HCT116 (cell line): ENCODE measurements around the gene PI4KA. TPM values are rescaled to one million over a fixed set of nuclear protein-coding genes. Genes with fewer than 3 reads are reported as not detected.
"Not testable (repeated sequence)": the region's sequence is repeated elsewhere in the genome, so short reads cannot be mapped to it uniquely, and the experiment has no call there.

ENCODE experiments used
- ATAC-seq: fragments of 200-7000 bp; cut with Tn5 transposase; 2 replicates; pipeline ENCODE4 v1.9.1; 2020; ENCODE audit warnings: mild to moderate bottlenecking, moderate library complexity
- BruUV-seq: library from RNA; stranded (reverse); fragments of 400-500 nt; replicated peaks from 2 replicates; lab custom pipeline; 2021; lab: Mats Ljungman, UMichigan
- CTCF ChIA-PET: fragments of 300-600 bp; sonication (Branson Sonifier 250); formaldehyde crosslinking; loops from one replicate; lab custom pipeline; 2021; ENCODE audit warnings: antibody characterized with exemption; lab: Charles Lee
- POLR2A ChIA-PET: fragments of 300-600, 350-600 bp; sonication (Branson Sonifier 250); formaldehyde crosslinking; loops from one replicate; lab custom pipeline; 2021; ENCODE audit warnings: antibody characterized with exemption; lab: Charles Lee
- RAD21 ChIA-PET, 2 experiments: fragments of 300-600 bp; sonication (Branson Sonifier 250); formaldehyde crosslinking; loops; one replicate each; lab custom pipeline; 2023; ENCODE audit warnings: low total read pairs in 2 of 2; ENCODE audit not compliant: uncharacterized antibody in 2 of 2, unreplicated experiment in 2 of 2, low non-redundant PET in 1 of 2; lab: Charles Lee
- DNase-seq: peaks from one replicate; pipeline ENCODE4 v3.0.0-alpha.2; 2010; ENCODE audit warnings: low read depth, low spot score
- H2AFZ ChIP-seq: fragments of 200-600 bp; shearing (Covaris generic), sonication (generic); 2 replicates; pipeline ENCODE4 v1.6.1; 2017; ENCODE audit warnings: low read depth, mixed run types, mixed read lengths, antibody characterized with exemption, low read length; ENCODE audit not compliant: poor library complexity, severe bottlenecking
- H3K27ac ChIP-seq: 2 replicates; pipeline ENCODE4 v1.5.1; 2012; ENCODE audit warnings: low read depth, low read length
- H3K27me3 ChIP-seq: fragments of 200-600 bp; sonication (generic); 2 replicates; pipeline ENCODE4 v1.6.1; 2016; ENCODE audit warnings: mixed run types, low read length, mixed read lengths; ENCODE audit not compliant: insufficient read depth
- H3K36me3 ChIP-seq, 2 experiments: fragments of 200-500 bp in 1 of 2; fragments of 200-600 bp in 1 of 2; sonication (Bioruptor generic) in 1 of 2; sonication (generic) in 1 of 2; 2 replicates each; pipeline versions ENCODE4 v1.5.1 to v1.6.1; 2014 to 2016; ENCODE audit warnings: low read length in 2 of 2, inconsistent platforms in 1 of 2, mixed read lengths in 1 of 2, mixed run types in 1 of 2; ENCODE audit not compliant: insufficient read depth in 2 of 2, control insufficient read depth in 1 of 2
- H3K4me1 ChIP-seq, 2 experiments: fragments of 200-600 bp in 1 of 2; sonication (generic) in 1 of 2; 2 replicates each; pipeline versions ENCODE4 v1.5.1 to v1.6.1; 2012 to 2017; ENCODE audit warnings: low read length in 2 of 2, inconsistent platforms in 1 of 2, mild to moderate bottlenecking in 1 of 2, mixed read lengths in 1 of 2, mixed run types in 1 of 2, moderate library complexity in 1 of 2; ENCODE audit not compliant: insufficient read depth in 2 of 2, control insufficient read depth in 1 of 2
- H3K4me2 ChIP-seq: fragments of 200-600 bp; sonication (generic); 2 replicates; pipeline ENCODE4 v1.6.1; 2017; ENCODE audit warnings: mixed run types, low read length, mixed read lengths
- H3K4me3 ChIP-seq, 2 experiments: fragments of 200-600 bp in 1 of 2; sonication (generic) in 1 of 2; replicated peaks in 1 of 2; 2 replicates each; pipeline ENCODE4 v1.5.1; 2011 to 2016; ENCODE audit warnings: low read length in 2 of 2, control low read depth in 1 of 2, low read depth in 1 of 2, mild to moderate bottlenecking in 1 of 2, mixed read lengths in 1 of 2, mixed run types in 1 of 2
- H3K79me2 ChIP-seq: fragments of 200-600 bp; sonication (generic); 2 replicates; pipeline ENCODE4 v1.6.1; 2017; ENCODE audit warnings: mild to moderate bottlenecking, mixed run types, low read length, moderate library complexity, mixed read lengths; ENCODE audit not compliant: insufficient read depth
- H3K9ac ChIP-seq: fragments of 200-600 bp; sonication (generic); 2 replicates; pipeline ENCODE4 v1.6.1; 2016; ENCODE audit warnings: low read length, mixed read lengths
- H3K9me2 ChIP-seq: fragments of 200-600 bp; sonication (generic), shearing (Covaris generic); 2 replicates; pipeline ENCODE4 v1.6.1; 2017; ENCODE audit warnings: mixed run types, mild to moderate bottlenecking, moderate library complexity; ENCODE audit not compliant: insufficient read depth
- H3K9me3 ChIP-seq, 2 experiments: fragments of 200-500 bp in 1 of 2; fragments of 200-600 bp in 1 of 2; sonication (Bioruptor generic) in 1 of 2; sonication (generic) in 1 of 2; 2 replicates each; pipeline ENCODE4 v1.6.1; 2014 to 2017; ENCODE audit warnings: low read length in 2 of 2, mixed read lengths in 2 of 2, inconsistent platforms in 1 of 2, low read depth in 1 of 2, mild to moderate bottlenecking in 1 of 2, mixed run types in 1 of 2, moderate library complexity in 1 of 2; ENCODE audit not compliant: control insufficient read depth in 1 of 2, insufficient read depth in 1 of 2
- H4K20me1 ChIP-seq: fragments of 200-600 bp; sonication (generic), shearing (Covaris generic); 2 replicates; pipeline ENCODE4 v1.6.1; 2017; ENCODE audit warnings: mixed run types, mild to moderate bottlenecking, moderate library complexity; ENCODE audit not compliant: insufficient read depth
- CTCF ChIP-seq, 3 experiments: fragments of 200-600 bp in 1 of 3; sonication (generic) in 1 of 3; IDR thresholded peaks in 2 of 3; conservative IDR thresholded peaks in 1 of 3; 2 replicates each; pipeline ENCODE4 v1.5.1; 2012 to 2017; ENCODE audit warnings: low read depth in 2 of 3, low read length in 2 of 3, antibody characterized with exemption in 1 of 3, borderline replicate concordance in 1 of 3, control low read depth in 1 of 3, mild to moderate bottlenecking in 1 of 3, mixed read lengths in 1 of 3, mixed run types in 1 of 3, moderate library complexity in 1 of 3; ENCODE audit not compliant: insufficient read depth in 1 of 3
- intact Hi-C: fragments of 100-400 bp; cut with micrococcal nuclease; formaldehyde crosslinking; loops from 2 replicates; pipeline ENCODE4 v1.10.0; 2022
- total RNA-seq: library from RNA; stranded (reverse); gene quantifications from one replicate; pipeline ENCODE4 v1.2.1, GENCODE V29; 2021; ENCODE audit not compliant: unreplicated experiment

The PI4KA gene
- total RNA-seq, 1 experiment from 2014 or later: 59.6 TPM

GRCh38 chr22:20709966-20710365 is 148.6 kb downstream of the PI4KA start:
- H3K36me3 ChIP-seq, RAD21 ChIA-PET, DNase-seq, H3K79me2 ChIP-seq, H2AFZ ChIP-seq, H3K4me2 ChIP-seq, intact Hi-C loops, H3K27me3 ChIP-seq, ATAC-seq, H3K27ac ChIP-seq, BruUV-seq, H3K9ac ChIP-seq, H4K20me1 ChIP-seq, POLR2A ChIA-PET, H3K4me1 ChIP-seq, H3K4me3 ChIP-seq, H3K9me3 ChIP-seq, CTCF ChIA-PET, H3K9me2 ChIP-seq: not testable (repeated sequence)

- H3K4me2 ChIP-seq, H3K9ac ChIP-seq, intact Hi-C loops, H2AFZ ChIP-seq, ATAC-seq, H3K27ac ChIP-seq, H3K9me2 ChIP-seq, RAD21 ChIA-PET, DNase-seq, CTCF ChIA-PET, H4K20me1 ChIP-seq, BruUV-seq, H3K27me3 ChIP-seq, H3K36me3 ChIP-seq, H3K4me3 ChIP-seq, H3K9me3 ChIP-seq, POLR2A ChIA-PET, H3K79me2 ChIP-seq: not testable (repeated sequence)
- TF ChIP-seq CTCF (IDR thresholded peaks at IDR 0.05 in 2 of 3, conservative IDR thresholded peaks at IDR 0.05 in 1 of 3; ENCODE audit: borderline replicate concordance in 1 of 3, insufficient read depth in 1 of 3, low read depth in 2 of 3, low read length in 2 of 3): 0 out of 6 replicates have a peak, but pooled peaks of 2 of the 3 experiments have one; percentile 8 to 9
- H3K4me1 ChIP-seq: peaks cover 0 to 10% of the 10 kb centered on the region in 2 experiments; a peak in 2 of 4 replicates
These were observed 151.0 kb downstream of the PI4KA start for GRCh38 chr22:20707549-20708118.
